ENCODE measurements around the gene PCLO. TPM values are rescaled to one million over a fixed set of nuclear protein-coding genes. Genes with fewer than 3 reads are reported as not detected.

The PCLO gene
- total and polyA plus RNA-seq, 2 of the 8 experiments (the other 6 are each of a cell fraction or from before 2014, with no cell fraction given), result 1.5 to 3.2 TPM

DNA sequence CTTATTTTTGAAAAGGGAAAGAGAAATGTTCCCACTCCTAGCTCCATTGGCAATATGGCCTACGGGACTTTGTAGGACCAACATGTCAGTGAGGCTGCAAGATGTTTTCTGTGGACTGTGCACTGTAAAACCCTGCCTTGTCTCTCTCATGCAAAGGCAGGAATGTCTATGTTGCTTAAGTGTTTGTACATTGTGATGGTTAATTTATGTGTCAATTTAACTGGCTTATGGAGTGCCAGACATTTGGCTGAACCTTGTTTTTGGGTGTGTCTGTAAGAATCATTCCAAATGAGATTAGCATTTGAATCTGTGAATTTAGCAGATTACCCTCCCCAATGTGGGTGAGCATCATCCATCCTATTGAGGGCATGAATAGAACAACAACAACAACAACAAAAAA is 4.1 kb upstream of the PCLO start (continued):
- TF ChIP-seq CHD7 (IDR thresholded peaks at IDR 0.05; ENCODE audit: insufficient replicate concordance, low read length), result no peak
- no peak for TF ChIP-seq RXRA (IDR thresholded peaks at IDR 0.05; ENCODE audit: insufficient read depth, low read depth, low read length)
- TF ChIP-seq USF2 (IDR thresholded peaks at IDR 0.05; ENCODE audit: low read length), result no peak
- no peak for TF ChIP-seq CHD1 (IDR thresholded peaks at IDR 0.05; ENCODE audit: low read depth, low read length)
- TF ChIP-seq SRF (IDR thresholded peaks at IDR 0.05; ENCODE audit: low read depth, low read length), result no peak
- TF ChIP-seq MAFK (IDR thresholded peaks at IDR 0.05; ENCODE audit: low read depth, low read length), result no peak
- no peak for TF ChIP-seq TAF7 (optimal IDR thresholded peaks at IDR 0.05; ENCODE audit: borderline replicate concordance, low read depth, low read length)
- no peak for TF ChIP-seq CBX8 (IDR thresholded peaks at IDR 0.05; ENCODE audit: borderline replicate concordance, low read depth, low read length)
- TF ChIP-seq ASH2L (IDR thresholded peaks at IDR 0.05; ENCODE audit: low read length), result no peak
- no peak for TF ChIP-seq NANOG (IDR thresholded peaks at IDR 0.05; ENCODE audit: insufficient read depth, low read depth, low read length, poor library complexity, severe bottlenecking)
- TF ChIP-seq, protein P1, sequence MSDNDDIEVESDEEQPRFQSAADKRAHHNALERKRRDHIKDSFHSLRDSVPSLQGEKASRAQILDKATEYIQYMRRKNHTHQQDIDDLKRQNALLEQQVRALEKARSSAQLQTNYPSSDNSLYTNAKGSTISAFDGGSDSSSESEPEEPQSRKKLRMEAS (IDR thresholded peaks at IDR 0.05), result no peak
